Activated CD8-positive, alpha-beta memory T cell treated with anti-CD3 and anti-CD28 coated beads, Interleukin-2, amount 50 U/mL, for 1 hour (primary cell): Measurements from ENCODE around the gene UGT1A3.

Experiments used
- DNase-seq: peaks from one replicate; pipeline ENCODE4 v3.0.0-alpha.2; 2020; ENCODE audit errors: extremely low read depth

Gene UGT1A3

GRCh38 chr2:233795735-233796171 is 66.9 kb downstream of the UGT1A3 start:
- no peak for DNase-seq

- DNase-seq: no peak
These were observed 67.4 kb downstream of the UGT1A3 start for GRCh38 chr2:233796254-233796653.

GRCh38 chr2:233798335-233799086 is 69.7 kb downstream of the UGT1A3 start:
- DNase-seq: no peak

GRCh38 chr2:233799087-233799665 is 70.3 kb downstream of the UGT1A3 start:
- DNase-seq: no peak

- DNase-seq: no peak
These were observed 70.9 kb downstream of the UGT1A3 start for GRCh38 chr2:233799716-233800115.

GRCh38 chr2:233800208-233800607 is 71.4 kb downstream of the UGT1A3 start:
- DNase-seq: no peak

GRCh38 chr2:233801357-233802131 is 72.7 kb downstream of the UGT1A3 start:
- no peak for DNase-seq

GRCh38 chr2:233802132-233802815 is 73.4 kb downstream of the UGT1A3 start:
- DNase-seq: no peak

GRCh38 chr2:233803292-233803911 is 74.6 kb downstream of the UGT1A3 start:
- DNase-seq: no peak

- DNase-seq: no peak
These were observed 75.2 kb downstream of the UGT1A3 start for GRCh38 chr2:233803994-233804393.

GRCh38 chr2:233807215-233807865 is 78.5 kb downstream of the UGT1A3 start:
- no peak for DNase-seq

- no peak for DNase-seq
These were observed 79.4 kb downstream of the UGT1A3 start for GRCh38 chr2:233807966-233808935.

GRCh38 chr2:233810385-233810784 is 81.5 kb downstream of the UGT1A3 start:
- DNase-seq: no peak

GRCh38 chr2:233811087-233811486 is 82.2 kb downstream of the UGT1A3 start:
- no peak for DNase-seq

GRCh38 chr2:233811732-233812131 is 82.9 kb downstream of the UGT1A3 start:
- DNase-seq: no peak

- DNase-seq: no peak
These were observed 84.6 kb downstream of the UGT1A3 start for GRCh38 chr2:233813236-233814055.

GRCh38 chr2:233814056-233814835 is 85.4 kb downstream of the UGT1A3 start:
- DNase-seq: no peak

- DNase-seq: no peak
These were observed 87.0 kb downstream of the UGT1A3 start for GRCh38 chr2:233815861-233816260.
